ENCODE measurements around the gene IFT80. TPM values are rescaled to one million over a fixed set of nuclear protein-coding genes. Genes with fewer than 3 reads are reported as not detected.

The IFT80 gene
- total and polyA plus RNA-seq, 9 of the 15 experiments (the other 6 are each of a cell fraction or from before 2014, with no cell fraction given) = 6.7 to 21.1 (median 16.4) TPM

DNA sequence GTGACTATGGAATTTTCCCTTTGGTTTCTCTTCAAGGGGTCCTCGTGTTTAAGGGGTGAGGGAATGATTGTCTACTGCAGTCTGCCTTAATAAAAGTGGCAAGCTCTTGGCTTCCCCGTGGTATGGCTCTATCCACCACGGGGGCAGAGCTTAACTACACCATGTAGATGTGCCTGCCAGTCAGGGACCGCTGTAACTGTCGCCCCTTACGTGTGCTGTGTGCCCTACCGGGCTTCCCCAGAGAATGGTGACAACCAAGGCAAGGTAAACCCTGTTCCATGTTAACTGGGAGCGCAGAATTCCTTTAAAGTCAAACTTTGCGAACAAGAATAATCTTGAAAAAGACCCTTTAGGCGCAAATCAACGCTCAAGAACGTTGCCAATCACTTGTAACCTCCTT is 174.8 kb downstream of the IFT80 start (continued):
- TF ChIP-seq ZNF79 (CRISPR knock-in tag; IDR thresholded peaks at IDR 0.05; ENCODE audit: low read depth) (no peak), LEF1 (IDR thresholded peaks at IDR 0.05) (no peak), ATF7 (IDR thresholded peaks at IDR 0.05) (no peak), EZH2 (IDR thresholded peaks at IDR 0.05; ENCODE audit: borderline replicate concordance, low read depth, low read length) (no peak)

DNA sequence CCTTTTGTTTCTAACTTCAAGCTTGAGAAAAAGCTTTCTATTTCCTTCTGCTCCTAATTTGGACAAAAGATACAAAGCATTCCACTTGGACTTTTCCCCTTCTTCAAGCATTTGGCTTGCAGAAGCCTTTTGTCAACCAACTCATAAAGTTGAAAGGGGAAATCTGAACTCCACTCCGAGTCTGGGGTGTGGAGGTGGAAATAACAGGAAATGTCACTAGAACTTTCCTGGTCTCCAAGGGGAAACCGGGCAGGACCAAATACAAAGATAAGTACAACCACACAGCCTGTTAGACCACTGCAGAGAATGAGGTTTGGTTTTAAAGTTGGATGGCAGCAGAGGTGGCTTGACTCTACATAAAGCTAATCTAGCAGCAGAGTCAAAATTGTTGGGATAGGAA is 178.0 kb downstream of the IFT80 start:
- FAIRE-seq (no peak), DNase-seq (ENCODE audit: extremely low read depth in 1 of 4, low spot score in 3 of 4) (no peak), ATAC-seq (no peak)
- H3K9me1 ChIP-seq (ENCODE audit: control insufficient read depth, insufficient read depth, low read length) = no peaks in the 10 kb centered on the region
- no peak overlapping the region for H3K4me3 ChIP-seq
- no peak overlapping the region for H3K9ac ChIP-seq (ENCODE audit: insufficient read depth in 1 of 2, low read depth in 2 of 2, low read length in 2 of 2)
- peaks cover 14 to 36% of the 10 kb centered on the region in 2 experiments; a peak in 4 of 5 replicates for H3K27me3 ChIP-seq (ENCODE audit: control insufficient read depth in 2 of 2, insufficient read depth in 2 of 2, low read length in 2 of 2)
- no peaks in the 10 kb centered on the region for H3K79me2 ChIP-seq (ENCODE audit: control insufficient read depth, insufficient read depth, low read length)
- BruUV-seq (replicated peaks) = no TSS peak
- no peak overlapping the region for H3K27ac ChIP-seq (ENCODE audit: extremely low read depth, low read depth, low read length)
- in situ Hi-C loops (cut with MboI) (loop anchor here (25.0 kb wide), 1 partner anchor 1016 kb away; no protein-coding TSS in a partner anchor), intact Hi-C loops (cut with micrococcal nuclease) (no loop called here)
- no peaks in the 10 kb centered on the region for H4K20me1 ChIP-seq (replicated peaks; ENCODE audit: control insufficient read depth, insufficient read depth, low read length)
- 0% methylated on average over 2 of the region's 2 CpGs for WGBS (ENCODE audit: insufficient coverage, low coverage, missing lambda C conversion rate)
- H3K4me2 ChIP-seq (ENCODE audit: insufficient read depth, low read length) = no peak overlapping the region
- ChIA-PET POLR2A (no interaction called here), CTCF (ENCODE audit: low intra/inter-chr PET ratio) (no interaction called here)
- H3K4me1 ChIP-seq (replicated peaks in 1 of 2; ENCODE audit: control insufficient read depth in 2 of 2, insufficient read depth in 2 of 2, low read length in 2 of 2) = peaks cover 0 to 13% of the 10 kb centered on the region in 2 experiments; a peak in 2 of 5 replicates
- H3K36me3 ChIP-seq (ENCODE audit: control insufficient read depth, insufficient read depth, low read length) = no peaks in the 10 kb centered on the region
- no peak overlapping the region for H2AFZ ChIP-seq (ENCODE audit: low read depth, low read length)
- H3K9me3 ChIP-seq (replicated peaks; ENCODE audit: control insufficient read depth, insufficient read depth, low read depth, low read length) = no peaks in the 10 kb centered on the region
- TF ChIP-seq, protein P1, sequence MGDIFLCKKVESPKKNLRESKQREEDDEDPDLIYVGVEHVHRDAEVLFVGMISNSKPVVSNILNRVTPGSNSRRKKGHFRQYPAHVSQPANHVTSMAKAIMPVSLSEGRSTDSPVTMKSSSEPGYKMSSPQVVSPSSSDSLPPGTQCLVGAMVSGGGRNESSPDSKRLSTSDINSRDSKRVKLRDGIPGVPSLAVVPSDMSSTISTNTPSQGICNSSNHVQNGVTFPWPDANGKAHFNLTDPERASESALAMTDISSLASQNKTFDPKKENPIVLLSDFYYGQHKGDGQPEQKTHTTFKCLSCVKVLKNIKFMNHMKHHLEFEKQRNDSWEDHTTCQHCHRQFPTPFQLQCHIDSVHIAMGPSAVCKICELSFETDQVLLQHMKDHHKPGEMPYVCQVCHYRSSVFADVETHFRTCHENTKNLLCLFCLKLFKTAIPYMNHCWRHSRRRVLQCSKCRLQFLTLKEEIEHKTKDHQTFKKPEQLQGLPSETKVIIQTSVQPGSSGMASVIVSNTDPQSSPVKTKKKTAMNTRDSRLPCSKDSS (IDR thresholded peaks at IDR 0.05; ENCODE audit: low read depth, partially characterized antibody) = no peak
- TF ChIP-seq MTF1 (CRISPR knock-in tag; IDR thresholded peaks at IDR 0.05; ENCODE audit: borderline replicate concordance) = no peak
- no peak for TF ChIP-seq POLR3A (IDR thresholded peaks at IDR 0.05; ENCODE audit: borderline replicate concordance, extremely low read depth, insufficient read depth, insufficient read length)
- TF ChIP-seq NFIC (IDR thresholded peaks at IDR 0.05) = no peak
- TF ChIP-seq NFIX (CRISPR knock-in tag; IDR thresholded peaks at IDR 0.05; ENCODE audit: low read depth) = no peak
- no peak for TF ChIP-seq RBM39 (optimal IDR thresholded peaks at IDR 0.05; ENCODE audit: low read depth, low read length)
- TF ChIP-seq PML (IDR thresholded peaks at IDR 0.05; ENCODE audit: low read length) = no peak
- no peak for TF ChIP-seq FOXA3 (CRISPR knock-in tag; conservative IDR thresholded peaks at IDR 0.05 in 1 of 2, IDR thresholded peaks at IDR 0.05 in 1 of 2)
- TF ChIP-seq, protein P2, sequence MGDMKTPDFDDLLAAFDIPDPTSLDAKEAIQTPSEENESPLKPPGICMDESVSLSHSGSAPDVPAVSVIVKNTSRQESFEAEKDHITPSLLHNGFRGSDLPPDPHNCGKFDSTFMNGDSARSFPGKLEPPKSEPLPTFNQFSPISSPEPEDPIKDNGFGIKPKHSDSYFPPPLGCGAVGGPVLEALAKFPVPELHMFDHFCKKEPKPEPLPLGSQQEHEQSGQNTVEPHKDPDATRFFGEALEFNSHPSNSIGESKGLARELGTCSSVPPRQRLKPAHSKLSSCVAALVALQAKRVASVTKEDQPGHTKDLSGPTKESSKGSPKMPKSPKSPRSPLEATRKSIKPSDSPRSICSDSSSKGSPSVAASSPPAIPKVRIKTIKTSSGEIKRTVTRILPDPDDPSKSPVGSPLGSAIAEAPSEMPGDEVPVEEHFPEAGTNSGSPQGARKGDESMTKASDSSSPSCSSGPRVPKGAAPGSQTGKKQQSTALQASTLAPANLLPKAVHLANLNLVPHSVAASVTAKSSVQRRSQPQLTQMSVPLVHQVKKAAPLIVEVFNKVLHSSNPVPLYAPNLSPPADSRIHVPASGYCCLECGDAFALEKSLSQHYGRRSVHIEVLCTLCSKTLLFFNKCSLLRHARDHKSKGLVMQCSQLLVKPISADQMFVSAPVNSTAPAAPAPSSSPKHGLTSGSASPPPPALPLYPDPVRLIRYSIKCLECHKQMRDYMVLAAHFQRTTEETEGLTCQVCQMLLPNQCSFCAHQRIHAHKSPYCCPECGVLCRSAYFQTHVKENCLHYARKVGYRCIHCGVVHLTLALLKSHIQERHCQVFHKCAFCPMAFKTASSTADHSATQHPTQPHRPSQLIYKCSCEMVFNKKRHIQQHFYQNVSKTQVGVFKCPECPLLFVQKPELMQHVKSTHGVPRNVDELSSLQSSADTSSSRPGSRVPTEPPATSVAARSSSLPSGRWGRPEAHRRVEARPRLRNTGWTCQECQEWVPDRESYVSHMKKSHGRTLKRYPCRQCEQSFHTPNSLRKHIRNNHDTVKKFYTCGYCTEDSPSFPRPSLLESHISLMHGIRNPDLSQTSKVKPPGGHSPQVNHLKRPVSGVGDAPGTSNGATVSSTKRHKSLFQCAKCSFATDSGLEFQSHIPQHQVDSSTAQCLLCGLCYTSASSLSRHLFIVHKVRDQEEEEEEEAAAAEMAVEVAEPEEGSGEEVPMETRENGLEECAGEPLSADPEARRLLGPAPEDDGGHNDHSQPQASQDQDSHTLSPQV (IDR thresholded peaks at IDR 0.05) = no peak
- TF ChIP-seq, protein P3, sequence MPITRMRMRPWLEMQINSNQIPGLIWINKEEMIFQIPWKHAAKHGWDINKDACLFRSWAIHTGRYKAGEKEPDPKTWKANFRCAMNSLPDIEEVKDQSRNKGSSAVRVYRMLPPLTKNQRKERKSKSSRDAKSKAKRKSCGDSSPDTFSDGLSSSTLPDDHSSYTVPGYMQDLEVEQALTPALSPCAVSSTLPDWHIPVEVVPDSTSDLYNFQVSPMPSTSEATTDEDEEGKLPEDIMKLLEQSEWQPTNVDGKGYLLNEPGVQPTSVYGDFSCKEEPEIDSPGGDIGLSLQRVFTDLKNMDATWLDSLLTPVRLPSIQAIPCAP (CRISPR knock-in tag; IDR thresholded peaks at IDR 0.05; ENCODE audit: borderline replicate concordance) = no peak
- TF ChIP-seq CBX2 (IDR thresholded peaks at IDR 0.05; ENCODE audit: insufficient read depth, low read length, poor library complexity, severe bottlenecking) = no peak

Measured in K562 (cell line).